HG02852 (cell line): ENCODE data around the gene NFILZ.

Experiments
- ATAC-seq: cut with Tn5 transposase; IDR thresholded peaks from one replicate; pipeline ENCODE4 v1.9.1; 2021; ENCODE audit warnings: mild to moderate bottlenecking, moderate library complexity; ENCODE audit not compliant: unreplicated experiment

Gene NFILZ

GRCh38 chr19:8629996-8630683 lies at the start of gene NFILZ:
TSS of gene NFILZ (plus strand) at chr19:8630633. CDS start at chr19:8676766, 46,133 bp downstream.
- ATAC-seq = no peak

- no peak for ATAC-seq
These were observed 49.6 kb upstream of the NFILZ start for GRCh38 chr19:8580710-8581281.

- ATAC-seq = no peak
These were observed 45.2 kb upstream of the NFILZ start for GRCh38 chr19:8584965-8585893.

- ATAC-seq = no peak
These were observed 44.3 kb upstream of the NFILZ start for GRCh38 chr19:8585894-8586750.

- ATAC-seq = no peak
These were observed 41.2 kb upstream of the NFILZ start for GRCh38 chr19:8589177-8589714.

GRCh38 chr19:8592231-8593009 lies 38.0 kb upstream of the NFILZ start:
- ATAC-seq = no peak

- no peak for ATAC-seq
These were observed 36.5 kb upstream of the NFILZ start for GRCh38 chr19:8593931-8594330.

- ATAC-seq = no peak
These were observed 34.8 kb upstream of the NFILZ start for GRCh38 chr19:8595651-8596050.

- no peak for ATAC-seq
These were observed 34.3 kb upstream of the NFILZ start for GRCh38 chr19:8596168-8596567.

GRCh38 chr19:8600064-8600463 lies 30.4 kb upstream of the NFILZ start:
- no peak for ATAC-seq

GRCh38 chr19:8600816-8601215 lies 29.6 kb upstream of the NFILZ start:
- ATAC-seq = no peak

GRCh38 chr19:8601796-8602195 lies 28.6 kb upstream of the NFILZ start:
- ATAC-seq = no peak

- no peak for ATAC-seq
These were observed 24.9 kb upstream of the NFILZ start for GRCh38 chr19:8605514-8605913.

- no peak for ATAC-seq
These were observed 23.0 kb upstream of the NFILZ start for GRCh38 chr19:8607386-8607785.

- ATAC-seq = no peak
These were observed 21.5 kb upstream of the NFILZ start for GRCh38 chr19:8608941-8609278.

- no peak for ATAC-seq
These were observed 21.0 kb upstream of the NFILZ start for GRCh38 chr19:8609279-8610040.

GRCh38 chr19:8610041-8610935 lies 20.1 kb upstream of the NFILZ start, which contains the start of gene ADAMTS10:
TSS of gene ADAMTS10 (minus strand) at chr19:8610715. CDS start at chr19:8605710, 5,005 bp downstream.
- no peak for ATAC-seq

- no peak for ATAC-seq
These were observed 19.5 kb upstream of the NFILZ start for GRCh38 chr19:8610936-8611300.
